A549 (cell line): ENCODE data around the gene AKAP6. TPM values are rescaled to one million over a fixed set of nuclear protein-coding genes. Genes with fewer than 3 reads are reported as not detected.

ENCODE experiments used
- ATAC-seq, 2 experiments: fragments of 200-7000 bp in 1 of 2; fragments of >200 bp in 1 of 2; cut with Nextera tagmentation in 1 of 2; cut with Tn5 transposase in 1 of 2; 3 replicates each; pipeline versions ENCODE4 v1.8.0 to v1.9.1; 2018 to 2020; ENCODE audit warnings: mild to moderate bottlenecking in 1 of 2, moderate library complexity in 1 of 2
- CTCF ChIA-PET: fragments of 300-600 bp; sonication (Branson Sonifier 250); formaldehyde crosslinking; extraction: SDS; loops from one replicate; lab custom pipeline; 2021; ENCODE audit warnings: antibody characterized with exemption, inconsistent platforms; lab: Yijun Ruan, JAX
- POLR2A ChIA-PET: fragments of 350-600 bp; formaldehyde crosslinking; extraction: SDS; loops from one replicate; lab custom pipeline; 2021; ENCODE audit warnings: antibody characterized with exemption, inconsistent platforms; lab: Yijun Ruan, JAX
- DNase-seq, 2 experiments: peaks; one replicate each; pipeline versions ENCODE4 v3.0.0 to v3.0.0-alpha.2; 2011 to 2016; ENCODE audit warnings: low read depth in 1 of 2, low spot score in 1 of 2
- FAIRE-seq: peaks from 2 replicates; lab custom pipeline; 2011; peaks lifted over from hg19 to GRCh38; lab: Jason Lieb, UNC
- H3K27ac ChIP-seq, 2 experiments: fragments of >200 bp; sonication (Bioruptor Twin); formaldehyde crosslinking; 3 replicates each; pipeline ENCODE4 v1.5.1; 2016 to 2017
- H3K4me1 ChIP-seq: fragments of >200 bp; sonication (Bioruptor Twin); formaldehyde crosslinking; 3 replicates; pipeline ENCODE4 v1.6.1; 2016
- H3K4me2 ChIP-seq: fragments of >200 bp; sonication (Bioruptor Twin); formaldehyde crosslinking; 3 replicates; pipeline ENCODE4 v1.6.1; 2016
- H3K4me3 ChIP-seq: fragments of >200 bp; sonication (Bioruptor Twin); formaldehyde crosslinking; 3 replicates; pipeline ENCODE4 v1.5.1; 2016
- H3K9me3 ChIP-seq: fragments of >200 bp; sonication (Bioruptor Twin); formaldehyde crosslinking; 3 replicates; pipeline ENCODE4 v1.6.1; 2016
- CEBPB ChIP-seq, 2 experiments: fragments of >200 bp in 1 of 2; sonication (Bioruptor Twin) in 1 of 2; formaldehyde crosslinking in 1 of 2; IDR thresholded peaks; 2 replicates each; pipeline ENCODE4 v1.6.1; 2012 to 2016
- CHD2 ChIP-seq: fragments of 150-350 bp; IDR thresholded peaks from 2 replicates; pipeline ENCODE4 v1.6.1; 2014; ENCODE audit warnings: low read length; ENCODE audit not compliant: partially characterized antibody
- EP300 ChIP-seq, 2 experiments: fragments of >200 bp; sonication (Bioruptor Twin); formaldehyde crosslinking; IDR thresholded peaks; 2 replicates in 1 of 2; 3 replicates in 1 of 2; pipeline ENCODE4 v1.6.1; 2016 to 2017
- FOSB ChIP-seq: fragments of 250-450 bp; sonication (Bioruptor Pico); IDR thresholded peaks from 2 replicates; pipeline ENCODE4 v1.5.0; 2020; ENCODE audit warnings: mild to moderate bottlenecking, moderate library complexity
- GATA3 ChIP-seq: IDR thresholded peaks from 2 replicates; pipeline ENCODE4 v1.6.1; 2012; ENCODE audit warnings: borderline replicate concordance
- HOXB13 ChIP-seq: fragments of 250-450 bp; sonication (Bioruptor Pico); IDR thresholded peaks from 2 replicates; pipeline ENCODE4 v1.5.0; 2020; ENCODE audit warnings: low read depth, mild to moderate bottlenecking, moderate library complexity
- JUN ChIP-seq, 2 experiments: fragments of >200 bp; sonication (Bioruptor Twin); formaldehyde crosslinking; IDR thresholded peaks; 2 replicates in 1 of 2; 3 replicates in 1 of 2; pipeline ENCODE4 v1.6.1; 2016 to 2017
- JUNB ChIP-seq: fragments of >200 bp; sonication (Bioruptor Twin); formaldehyde crosslinking; IDR thresholded peaks from 2 replicates; pipeline ENCODE4 v1.6.1; 2016
- MAZ ChIP-seq: fragments of 150-350 bp; IDR thresholded peaks from 2 replicates; pipeline ENCODE4 v1.6.1; 2014; ENCODE audit warnings: antibody characterized with exemption, low read depth, low read length, borderline replicate concordance
- NPAS2 ChIP-seq: fragments of 250-450 bp; sonication (Bioruptor Pico); IDR thresholded peaks from 2 replicates; pipeline ENCODE4 v1.8.0; 2022; ENCODE audit warnings: mild to moderate bottlenecking, moderate library complexity, borderline replicate concordance
- NR3C1 ChIP-seq: fragments of >200 bp; sonication (Bioruptor Twin); formaldehyde crosslinking; IDR thresholded peaks from 3 replicates; pipeline ENCODE4 v1.6.1; 2017
- PHF8 ChIP-seq: fragments of 200-600 bp; sonication (generic); IDR thresholded peaks from 2 replicates; pipeline ENCODE4 v1.6.1; 2016; ENCODE audit warnings: low read depth, mild to moderate bottlenecking, antibody characterized with exemption, moderate library complexity, borderline replicate concordance
- POLR2A ChIP-seq: IDR thresholded peaks from 2 replicates; pipeline ENCODE4 v1.6.1; 2012; ENCODE audit warnings: mild to moderate bottlenecking, low read length
- POLR2AphosphoS2 ChIP-seq: conservative IDR thresholded peaks from 2 replicates; pipeline ENCODE4 v1.6.1; 2012; ENCODE audit warnings: low read length, improper control_type of control experiment, inconsistent platforms
- RCOR1 ChIP-seq: fragments of 150-350 bp; IDR thresholded peaks from 2 replicates; pipeline ENCODE4 v1.6.1; 2014; ENCODE audit warnings: antibody characterized with exemption, low read length, low read depth
- RFX5 ChIP-seq: fragments of 450-650 bp; IDR thresholded peaks from 2 replicates; pipeline ENCODE4 v1.7.1; 2014; ENCODE audit warnings: antibody characterized with exemption, mild to moderate bottlenecking, moderate library complexity
- TP53 ChIP-seq: fragments of 250-450 bp; sonication (Bioruptor Pico); IDR thresholded peaks from 2 replicates; pipeline ENCODE4 v1.5.0; 2021; ENCODE audit warnings: mild to moderate bottlenecking, moderate library complexity
- ZC3H11A ChIP-seq: fragments of 450-650 bp; IDR thresholded peaks from 2 replicates; pipeline ENCODE4 v1.6.1; 2014; ENCODE audit warnings: antibody characterized with exemption, mild to moderate bottlenecking
- ZFP36 ChIP-seq: fragments of 450-650 bp; IDR thresholded peaks from 2 replicates; pipeline ENCODE4 v1.6.1; 2014; ENCODE audit warnings: borderline replicate concordance; ENCODE audit not compliant: partially characterized antibody
- WGBS: methylation state at CpG from one replicate; pipeline ENCODE4 v1.1.6; 2017; ENCODE audit errors: missing lambda C conversion rate; 5-methylcytosine and 5-hydroxymethylcytosine counted together
- polyA plus RNA-seq, 4 experiments: library from polyadenylated mRNA; depleted of rRNA in 3 of 4; stranded (reverse); fragments of >200 nt; fragmentation: RNase III in 1 of 4; extraction: RNeasy Plus Mini Kit Qiagen cat#74134 plus additional on column Dnase treatment in 1 of 4; gene quantifications; 2 replicates in 3 of 4; 3 replicates in 1 of 4; pipeline ENCODE4 v1.2.3, GENCODE V29; 2011 to 2017
- TF ChIP-seq, protein P1 (sequence below): IDR thresholded peaks from 2 replicates; pipeline ENCODE4 v1.6.1; 2012
- TF ChIP-seq, protein P2 (sequence below): fragments of >200 bp; sonication (Bioruptor Twin); formaldehyde crosslinking; IDR thresholded peaks from 2 replicates; pipeline ENCODE4 v1.6.1; 2016
- TF ChIP-seq, protein P3 (sequence below): fragments of >200 bp; sonication (Bioruptor Twin); formaldehyde crosslinking; IDR thresholded peaks from 3 replicates; pipeline ENCODE4 v1.6.1; 2016
- TF ChIP-seq, protein P4 (sequence below): fragments of 450-650 bp; IDR thresholded peaks from 2 replicates; pipeline ENCODE4 v1.6.1; 2014; ENCODE audit warnings: antibody characterized with exemption
- TF ChIP-seq, protein P5 (sequence below): fragments of 150-350 bp; IDR thresholded peaks from 2 replicates; pipeline ENCODE4 v1.6.1; 2014; ENCODE audit warnings: low read depth, mild to moderate bottlenecking, low read length

Gene AKAP6
- polyA plus RNA-seq, 2 of the 4 experiments (the other 2 are of a cell fraction): 0.27 to 1.9 TPM

DNA sequence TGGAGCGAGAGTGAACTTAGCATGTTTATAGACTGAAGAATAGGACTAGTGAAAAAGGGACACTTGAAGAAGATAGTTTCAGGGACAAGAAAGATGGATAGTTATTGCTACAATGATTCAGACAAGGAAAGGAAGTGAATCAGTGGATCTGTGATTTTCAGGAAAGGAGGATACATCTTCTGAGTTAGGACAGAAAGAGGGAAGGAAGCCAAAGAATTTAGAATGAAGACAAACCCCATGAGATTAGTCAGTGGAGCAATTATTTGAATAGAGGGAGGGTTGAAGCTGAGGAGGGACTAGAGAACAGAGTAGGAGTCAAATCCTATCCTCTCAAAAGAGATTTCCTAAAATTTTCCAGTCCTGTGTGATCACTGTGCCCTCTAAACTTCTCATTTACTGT is 282.7 kb downstream of the AKAP6 start:
- Histone ChIP-seq H3K4me1 (no peaks in the 10 kb centered on the region), H3K4me2 (no peak overlapping the region), H3K4me3 (no peak overlapping the region), H3K27ac (no peak overlapping the region), H3K9me3 (no peaks in the 10 kb centered on the region)
- FAIRE-seq (no peak), ATAC-seq (no peak), DNase-seq (no peak)
- 66% methylated on average over 1 of the region's 1 CpG for WGBS
- TF ChIP-seq CEBPB (IDR thresholded peaks at IDR 0.05) (no peak), ZC3H11A (no peak)
- CTCF ChIA-PET: interaction anchor here (1.0 kb wide), 1 partner anchor 17 kb away, joined by 3 read pairs; no protein-coding TSS in a partner anchor
- POLR2A ChIA-PET: no interaction called here

DNA sequence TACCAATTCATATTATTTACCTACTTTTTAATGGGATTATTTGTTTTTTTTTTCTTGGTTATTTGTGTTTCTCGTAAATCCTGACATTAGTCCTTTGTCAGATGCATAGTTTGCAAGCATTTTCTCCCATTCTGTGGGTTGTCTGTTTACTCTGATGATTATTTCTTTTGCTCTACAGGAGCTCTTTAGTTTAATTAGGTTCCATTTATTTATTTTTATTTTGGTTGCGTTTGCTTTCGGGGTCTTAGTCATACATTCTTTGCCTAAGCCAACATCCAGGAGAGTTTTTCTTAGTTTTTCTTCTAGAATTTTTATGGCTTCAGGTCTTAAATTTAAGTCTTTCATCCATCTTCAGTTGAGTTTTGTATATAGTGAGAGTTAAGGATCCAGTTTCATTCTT is 289.9 kb downstream of the AKAP6 start:
- 49% methylated on average over 3 of the region's 3 CpGs for WGBS
- no peaks in the 10 kb centered on the region for H3K4me1 ChIP-seq
- TF ChIP-seq GATA3 (no peak), JUN (IDR thresholded peaks at IDR 0.05) (no peak), JUNB (no peak), EP300 (IDR thresholded peaks at IDR 0.05) (no peak), PHF8 (no peak), POLR2AphosphoS2 (no peak), NR3C1 (no peak), FOSB (CRISPR knock-in tag) (no peak)
- TF ChIP-seq, protein P1, sequence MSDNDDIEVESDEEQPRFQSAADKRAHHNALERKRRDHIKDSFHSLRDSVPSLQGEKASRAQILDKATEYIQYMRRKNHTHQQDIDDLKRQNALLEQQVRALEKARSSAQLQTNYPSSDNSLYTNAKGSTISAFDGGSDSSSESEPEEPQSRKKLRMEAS: no peak
- H3K4me2 ChIP-seq: no peak overlapping the region
- no peak overlapping the region for H3K4me3 ChIP-seq
- no peak for DNase-seq
- ChIA-PET CTCF (no interaction called here), POLR2A (no interaction called here)
- no peak for ATAC-seq
- FAIRE-seq: no peak
- no peak overlapping the region for H3K27ac ChIP-seq
- no peaks in the 10 kb centered on the region for H3K9me3 ChIP-seq

DNA sequence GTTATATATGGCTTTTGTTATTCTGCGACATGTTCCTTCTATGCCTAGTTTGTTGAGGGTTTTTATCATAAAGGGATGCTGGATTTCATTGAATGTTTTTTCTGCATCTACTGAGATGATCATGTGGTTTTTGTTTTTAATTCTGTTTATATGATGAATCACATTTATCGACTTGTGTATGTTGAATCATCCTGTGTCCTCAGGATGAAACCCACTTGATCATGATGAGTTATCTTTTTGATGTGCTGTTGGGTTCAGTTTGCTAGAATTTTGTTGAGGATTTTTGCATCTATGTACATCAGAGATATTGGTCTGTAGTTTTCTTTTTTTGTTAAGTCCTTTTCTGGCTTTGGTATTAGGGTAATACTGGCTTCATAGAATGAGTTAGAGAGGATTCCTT is 291.2 kb downstream of the AKAP6 start:
- ATAC-seq: no peak

DNA sequence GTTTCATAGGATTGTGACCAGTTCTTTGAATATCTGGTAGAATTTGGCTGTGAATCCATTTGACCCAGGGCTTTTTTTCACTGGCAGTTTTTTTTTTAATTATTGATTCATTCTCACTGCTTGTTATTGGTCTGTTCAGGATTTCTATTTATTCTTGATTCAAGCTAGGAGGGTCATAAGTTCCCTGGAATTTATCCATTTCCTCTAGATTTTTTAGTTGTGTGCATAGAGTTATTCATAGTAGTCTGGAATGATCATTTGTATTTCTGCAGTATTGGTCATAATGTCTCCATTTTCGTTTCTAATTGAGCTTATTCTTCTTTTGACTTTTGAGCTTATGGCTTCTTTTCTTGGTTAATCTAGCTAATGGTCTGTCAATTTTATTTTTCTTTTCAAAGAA is 291.6 kb downstream of the AKAP6 start:
- no peak for FAIRE-seq

More for the DNA sequence above, 291.2 kb downstream of the AKAP6 start:
- DNase-seq (no peak), FAIRE-seq (no peak)
- TF ChIP-seq, protein P2, sequence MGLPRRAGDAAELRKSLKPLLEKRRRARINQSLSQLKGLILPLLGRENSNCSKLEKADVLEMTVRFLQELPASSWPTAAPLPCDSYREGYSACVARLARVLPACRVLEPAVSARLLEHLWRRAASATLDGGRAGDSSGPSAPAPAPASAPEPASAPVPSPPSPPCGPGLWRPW: no peak
- TF ChIP-seq, protein P3, sequence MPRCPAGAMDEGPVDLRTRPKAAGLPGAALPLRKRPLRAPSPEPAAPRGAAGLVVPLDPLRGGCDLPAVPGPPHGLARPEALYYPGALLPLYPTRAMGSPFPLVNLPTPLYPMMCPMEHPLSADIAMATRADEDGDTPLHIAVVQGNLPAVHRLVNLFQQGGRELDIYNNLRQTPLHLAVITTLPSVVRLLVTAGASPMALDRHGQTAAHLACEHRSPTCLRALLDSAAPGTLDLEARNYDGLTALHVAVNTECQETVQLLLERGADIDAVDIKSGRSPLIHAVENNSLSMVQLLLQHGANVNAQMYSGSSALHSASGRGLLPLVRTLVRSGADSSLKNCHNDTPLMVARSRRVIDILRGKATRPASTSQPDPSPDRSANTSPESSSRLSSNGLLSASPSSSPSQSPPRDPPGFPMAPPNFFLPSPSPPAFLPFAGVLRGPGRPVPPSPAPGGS: no peak
- TF ChIP-seq HOXB13 (CRISPR knock-in tag) (no peak), NPAS2 (CRISPR knock-in tag) (no peak), MAZ (no peak)
- TF ChIP-seq, protein P4, sequence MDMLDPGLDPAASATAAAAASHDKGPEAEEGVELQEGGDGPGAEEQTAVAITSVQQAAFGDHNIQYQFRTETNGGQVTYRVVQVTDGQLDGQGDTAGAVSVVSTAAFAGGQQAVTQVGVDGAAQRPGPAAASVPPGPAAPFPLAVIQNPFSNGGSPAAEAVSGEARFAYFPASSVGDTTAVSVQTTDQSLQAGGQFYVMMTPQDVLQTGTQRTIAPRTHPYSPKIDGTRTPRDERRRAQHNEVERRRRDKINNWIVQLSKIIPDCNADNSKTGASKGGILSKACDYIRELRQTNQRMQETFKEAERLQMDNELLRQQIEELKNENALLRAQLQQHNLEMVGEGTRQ: no peak
- no peak overlapping the region for H3K4me3 ChIP-seq
- WGBS: 39% methylated on average over 2 of the region's 2 CpGs
- ChIA-PET CTCF (no interaction called here), POLR2A (no interaction called here)
- no peaks in the 10 kb centered on the region for H3K4me1 ChIP-seq
- no peak overlapping the region for H3K4me2 ChIP-seq
- H3K9me3 ChIP-seq: no peaks in the 10 kb centered on the region
- H3K27ac ChIP-seq: no peak overlapping the region

More for the DNA sequence above, 291.6 kb downstream of the AKAP6 start:
- H3K4me3 ChIP-seq: no peak overlapping the region
- no peaks in the 10 kb centered on the region for H3K9me3 ChIP-seq
- TF ChIP-seq, protein P5, sequence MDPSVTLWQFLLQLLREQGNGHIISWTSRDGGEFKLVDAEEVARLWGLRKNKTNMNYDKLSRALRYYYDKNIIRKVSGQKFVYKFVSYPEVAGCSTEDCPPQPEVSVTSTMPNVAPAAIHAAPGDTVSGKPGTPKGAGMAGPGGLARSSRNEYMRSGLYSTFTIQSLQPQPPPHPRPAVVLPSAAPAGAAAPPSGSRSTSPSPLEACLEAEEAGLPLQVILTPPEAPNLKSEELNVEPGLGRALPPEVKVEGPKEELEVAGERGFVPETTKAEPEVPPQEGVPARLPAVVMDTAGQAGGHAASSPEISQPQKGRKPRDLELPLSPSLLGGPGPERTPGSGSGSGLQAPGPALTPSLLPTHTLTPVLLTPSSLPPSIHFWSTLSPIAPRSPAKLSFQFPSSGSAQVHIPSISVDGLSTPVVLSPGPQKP: no peak
- TF ChIP-seq CHD2 (no peak), RCOR1 (no peak), GATA3 (no peak), ZC3H11A (no peak), POLR2A (no peak), RFX5 (no peak), ZFP36 (no peak), TP53 (CRISPR knock-in tag) (no peak)
- ChIA-PET CTCF (no interaction called here), POLR2A (no interaction called here)
- WGBS: 3% methylated on average over 1 of the region's 1 CpG
- no peak overlapping the region for H3K4me2 ChIP-seq
- no peak overlapping the region for H3K27ac ChIP-seq
- no peak for DNase-seq
- no peak for ATAC-seq
- H3K4me1 ChIP-seq: no peaks in the 10 kb centered on the region
